Activated CD4-positive, alpha-beta T cell treated with anti-CD3 and anti-CD28 coated beads for 4 hours (primary cell): Measurements from ENCODE around the gene LEKR1.

Experiments used
- DNase-seq, 2 donors: peaks; one replicate each; pipeline ENCODE4 v3.0.0-alpha.2; 2020

LEKR1 gene

GRCh38 chr3:157087373-157087772 lies 261.2 kb downstream of the LEKR1 start:
- DNase-seq: no peak

GRCh38 chr3:157087780-157088600 lies 261.8 kb downstream of the LEKR1 start:
- no peak for DNase-seq

DNA sequence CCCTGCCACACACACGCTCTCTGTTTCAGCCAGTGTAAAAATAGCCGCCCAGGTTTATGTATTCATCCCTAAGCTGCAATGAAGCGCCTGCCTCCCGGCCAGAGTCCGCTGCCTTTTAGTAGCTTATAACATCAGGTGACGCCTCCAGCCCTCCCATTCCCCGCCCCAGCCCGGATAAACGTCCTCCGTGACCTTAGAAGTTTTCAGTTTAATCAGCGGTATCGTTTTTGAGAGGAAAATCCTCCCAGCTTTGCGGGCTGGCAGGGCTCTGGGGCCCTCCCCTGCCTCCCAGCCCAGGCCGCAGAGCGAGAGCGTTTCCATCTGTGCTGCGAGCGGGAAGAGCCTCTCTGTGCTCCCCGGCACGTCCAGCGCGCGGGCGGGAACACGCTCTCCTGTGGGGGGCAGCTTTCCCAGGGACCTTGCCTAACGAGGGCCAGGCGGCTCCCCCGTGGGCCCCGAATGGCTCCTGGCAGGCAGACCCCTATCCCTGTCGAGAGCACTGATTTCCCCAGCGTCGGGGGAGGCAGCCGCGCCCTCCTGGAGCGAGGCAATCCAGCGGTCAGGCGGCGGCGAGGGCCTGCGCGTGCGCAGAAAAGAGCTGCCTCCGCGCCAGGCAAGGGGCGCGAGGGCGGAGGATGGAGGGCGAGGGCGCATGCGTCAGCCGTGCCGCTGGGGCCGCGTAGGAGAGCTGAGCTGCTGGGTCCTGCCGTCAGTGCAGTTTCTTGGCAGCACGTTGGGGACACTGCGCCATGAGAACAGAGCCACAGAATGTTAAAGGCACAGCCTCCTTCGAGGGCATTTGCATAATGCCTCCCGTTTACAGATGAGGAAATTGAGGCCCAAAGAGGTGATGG lies 262.7 kb downstream of the LEKR1 start:
- DNase-seq: peak; percentile 91 to 92

DNA sequence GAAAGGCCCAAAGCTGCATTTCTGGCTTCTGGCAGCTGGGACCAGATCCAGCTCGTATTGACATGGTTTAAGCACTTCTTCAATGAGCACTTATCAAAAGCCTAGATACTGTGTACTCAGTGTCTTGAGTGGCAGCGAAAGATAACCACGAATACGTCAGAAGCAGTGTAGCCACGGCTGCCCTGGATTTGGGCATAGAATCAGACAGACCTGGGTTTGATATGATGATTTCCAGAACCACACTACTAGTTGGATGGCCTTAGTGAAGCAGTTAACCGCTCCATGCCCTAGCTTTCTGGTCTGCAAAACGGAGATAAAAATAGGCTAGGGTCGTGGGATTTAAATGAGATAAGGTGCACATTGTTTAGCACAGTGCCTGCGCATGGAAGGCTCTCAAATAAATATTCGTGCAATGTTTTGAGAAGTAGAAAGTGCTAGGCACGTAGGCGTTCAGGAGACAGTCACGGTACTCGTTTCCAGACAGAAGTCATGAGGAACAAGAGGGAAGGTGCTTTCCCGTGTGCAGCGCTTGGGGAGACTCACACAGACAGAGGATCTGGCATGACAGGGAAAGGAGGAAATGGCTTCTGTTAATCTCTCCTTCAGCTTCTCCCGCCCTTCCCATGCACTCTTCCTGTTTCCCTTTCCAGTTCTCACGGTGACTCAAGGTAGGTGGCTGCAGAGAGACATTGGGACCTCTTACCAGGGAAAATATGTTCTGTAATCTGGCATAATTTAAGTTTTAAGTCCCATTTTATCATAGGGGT lies 263.5 kb downstream of the LEKR1 start:
- DNase-seq: peak; percentile 28 to 34

GRCh38 chr3:157091083-157091833 lies 265.1 kb downstream of the LEKR1 start:
- DNase-seq: no peak

GRCh38 chr3:157092230-157092629 lies 266.1 kb downstream of the LEKR1 start:
- no peak for DNase-seq

DNA sequence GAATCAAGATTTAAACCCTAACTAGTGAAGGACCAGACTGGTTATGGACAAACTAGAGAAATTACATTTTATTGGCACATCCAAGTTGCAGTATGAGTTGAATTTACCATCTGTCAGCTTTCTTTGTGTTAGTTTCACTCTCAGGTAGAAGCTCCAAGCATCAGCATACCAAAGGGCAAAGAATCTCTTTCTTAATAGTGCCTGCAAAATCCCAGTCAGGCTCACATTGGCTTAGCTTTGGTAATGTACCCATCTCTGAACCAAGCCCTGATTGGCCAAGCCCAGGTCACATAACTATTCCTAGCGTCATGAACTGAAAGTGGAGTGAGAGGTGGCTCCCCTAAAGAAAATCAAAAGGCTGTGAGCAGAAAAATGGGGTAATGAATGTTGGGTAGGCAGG lies 266.9 kb downstream of the LEKR1 start:
- no peak for DNase-seq

DNA sequence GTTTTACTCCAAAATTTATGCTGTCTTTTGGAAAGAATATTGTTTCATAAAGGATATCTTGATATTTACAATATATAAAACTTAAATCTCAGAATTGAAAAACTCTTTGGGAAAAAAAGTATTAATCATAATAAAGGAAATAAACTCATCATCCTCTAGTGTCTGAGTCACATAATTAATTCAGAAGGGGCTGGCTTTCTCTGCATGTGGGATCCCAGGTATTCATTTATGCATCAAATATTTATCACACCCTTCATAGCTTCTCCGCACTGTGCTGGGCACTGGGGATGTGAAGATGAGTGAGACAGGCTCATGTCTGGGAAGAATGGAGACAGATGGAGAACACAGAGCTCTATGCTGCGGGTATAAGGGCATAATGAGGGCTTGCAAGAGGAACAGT lies 268.1 kb downstream of the LEKR1 start:
- DNase-seq: no peak

GRCh38 chr3:157094751-157095480 lies 268.8 kb downstream of the LEKR1 start:
- DNase-seq: no peak
